Ammon's horn (tissue), 1 donor: ENCODE results near the gene SH3BP5L.
"Not testable (repeated sequence)": the region's sequence is repeated elsewhere in the genome, so short reads cannot be mapped to it uniquely, and the experiment has no call there.

Experiments
- DNase-seq: peaks from one replicate; pipeline ENCODE4 v3.0.0-alpha.2; 2016; ENCODE audit warnings: low spot score

Gene SH3BP5L

GRCh38 chr1:248810000-248810726 lies 15.6 kb downstream of the SH3BP5L start:
- no peak for DNase-seq

GRCh38 chr1:248808876-248809275 lies 16.8 kb downstream of the SH3BP5L start:
- no peak for DNase-seq

GRCh38 chr1:248807067-248807737 lies 18.5 kb downstream of the SH3BP5L start:
- peak; percentile 81 for DNase-seq

- peak; percentile 48 for DNase-seq
Measured at GRCh38 chr1:248805876-248806275, 19.8 kb downstream of the SH3BP5L start.

GRCh38 chr1:248804771-248805681 lies 20.7 kb downstream of the SH3BP5L start:
- DNase-seq, result peak; percentile 63

- not testable (repeated sequence) for DNase-seq
Measured at GRCh38 chr1:248803501-248803900, 22.2 kb downstream of the SH3BP5L start.

- no peak for DNase-seq
Measured at GRCh38 chr1:248802454-248802853, 23.3 kb downstream of the SH3BP5L start.

- no peak for DNase-seq
Measured at GRCh38 chr1:248800459-248800858, 25.3 kb downstream of the SH3BP5L start.

- DNase-seq, result no peak
Measured at GRCh38 chr1:248798791-248799190, 26.9 kb downstream of the SH3BP5L start.

- DNase-seq, result not testable (repeated sequence)
Measured at GRCh38 chr1:248794663-248795062, 31.1 kb downstream of the SH3BP5L start.

GRCh38 chr1:248793592-248793991 lies 32.1 kb downstream of the SH3BP5L start:
- no peak for DNase-seq

- DNase-seq, result no peak
Measured at GRCh38 chr1:248792342-248792741, 33.4 kb downstream of the SH3BP5L start.

- DNase-seq, result no peak
Measured at GRCh38 chr1:248791010-248791409, 34.7 kb downstream of the SH3BP5L start.

- no peak for DNase-seq
Measured at GRCh38 chr1:248790456-248790855, 35.3 kb downstream of the SH3BP5L start.

GRCh38 chr1:248789337-248789736 lies 36.4 kb downstream of the SH3BP5L start:
- DNase-seq, result not testable (repeated sequence)

GRCh38 chr1:248788327-248788726 lies 37.4 kb downstream of the SH3BP5L start:
- no peak for DNase-seq

- DNase-seq, result no peak
Measured at GRCh38 chr1:248787430-248787829, 38.3 kb downstream of the SH3BP5L start.

GRCh38 chr1:248786156-248786555 lies 39.6 kb downstream of the SH3BP5L start:
- no peak for DNase-seq

GRCh38 chr1:248783367-248783766 lies 42.3 kb downstream of the SH3BP5L start:
- no peak for DNase-seq

GRCh38 chr1:248782416-248783141 lies 43.1 kb downstream of the SH3BP5L start:
- no peak for DNase-seq

GRCh38 chr1:248779350-248779749 lies 46.4 kb downstream of the SH3BP5L start:
- no peak for DNase-seq

GRCh38 chr1:248778906-248779305 lies 46.8 kb downstream of the SH3BP5L start:
- DNase-seq, result no peak
